Endothelial cell of umbilical vein (primary cell): ENCODE results near the gene PKD1. TPM values are rescaled to one million over a fixed set of nuclear protein-coding genes. Genes with fewer than 3 reads are reported as not detected.

Experiments
- BruUV-seq: library from RNA; stranded (reverse); fragments of 400-500 nt; replicated peaks from 2 replicates; lab custom pipeline; 2021; lab: Mats Ljungman, UMichigan
- CTCF ChIA-PET: fragments of 300-600, 350-600 bp; sonication (Branson Sonifier 250); formaldehyde crosslinking; loops from one replicate; lab custom pipeline; 2021; ENCODE audit warnings: antibody characterized with exemption, inconsistent platforms; lab: Charles Lee
- POLR2A ChIA-PET: fragments of 300-600, 350-600 bp; sonication (Branson Sonifier 250); formaldehyde crosslinking; loops from one replicate; lab custom pipeline; 2021; ENCODE audit warnings: antibody characterized with exemption, inconsistent platforms; lab: Charles Lee
- DNase-seq: peaks from one replicate; pipeline ENCODE4 v3.0.0-alpha.2; 2011; ENCODE audit warnings: low read depth, low spot score
- FAIRE-seq: peaks from 2 replicates; lab custom pipeline; 2011; peaks lifted over from hg19 to GRCh38; lab: Jason Lieb, UNC
- H2AFZ ChIP-seq: 2 replicates; pipeline ENCODE4 v1.6.0; 2012; ENCODE audit warnings: low read depth, low read length, control low read depth, inconsistent platforms
- H3K27ac ChIP-seq: 2 replicates; pipeline ENCODE4 v1.5.1; 2011; ENCODE audit warnings: low read depth, mild to moderate bottlenecking, control low read depth, low read length, moderate library complexity; ENCODE audit not compliant: insufficient read depth
- H3K27me3 ChIP-seq, 2 experiments: 2 replicates each; pipeline versions ENCODE4 v1.6.0 to v1.6.1; 2011; ENCODE audit warnings: low read length in 2 of 2, mixed read lengths in 1 of 2; ENCODE audit not compliant: control insufficient read depth in 2 of 2, insufficient read depth in 2 of 2
- H3K36me3 ChIP-seq, 2 experiments: 2 replicates in 1 of 2; 3 replicates in 1 of 2; pipeline ENCODE4 v1.5.1; 2011; ENCODE audit warnings: low read length in 2 of 2, mild to moderate bottlenecking in 1 of 2, moderate library complexity in 1 of 2; ENCODE audit not compliant: control insufficient read depth in 2 of 2, insufficient read depth in 2 of 2; ENCODE audit errors: extremely low read depth in 1 of 2
- H3K4me1 ChIP-seq: 3 replicates; pipeline ENCODE4 v1.5.1; 2011; ENCODE audit warnings: mild to moderate bottlenecking, low read length; ENCODE audit not compliant: control insufficient read depth, insufficient read depth; ENCODE audit errors: extremely low read depth
- H3K4me2 ChIP-seq: 2 replicates; pipeline ENCODE4 v1.6.1; 2011; ENCODE audit warnings: low read length, control low read depth, mixed read lengths; ENCODE audit not compliant: insufficient read depth
- H3K4me3 ChIP-seq, 3 experiments: fragments of 200-600 bp in 1 of 3; sonication (generic), shearing (Covaris generic) in 1 of 3; replicated peaks in 1 of 3; 2 replicates each; pipeline ENCODE4 v1.5.1; 2011 to 2016; ENCODE audit warnings: control low read depth in 3 of 3, low read length in 3 of 3, mild to moderate bottlenecking in 2 of 3, inconsistent platforms in 1 of 3, low read depth in 1 of 3, moderate library complexity in 1 of 3; ENCODE audit not compliant: insufficient read depth in 1 of 3
- H3K79me2 ChIP-seq: 2 replicates; pipeline ENCODE4 v1.6.0; 2012; ENCODE audit warnings: low read length, inconsistent platforms; ENCODE audit not compliant: control insufficient read depth, insufficient read depth
- H3K9ac ChIP-seq: replicated peaks from 2 replicates; pipeline ENCODE3; 2011; ENCODE audit warnings: low read length, control low read depth; ENCODE audit not compliant: insufficient read depth; ENCODE audit errors: extremely low read depth
- H3K9me1 ChIP-seq: replicated peaks from 3 replicates; pipeline ENCODE4 v1.6.0; 2011; ENCODE audit warnings: mild to moderate bottlenecking, low read length; ENCODE audit not compliant: control insufficient read depth, insufficient read depth; ENCODE audit errors: extremely low read depth
- H3K9me3 ChIP-seq: replicated peaks from 2 replicates; pipeline ENCODE4 v1.5.1; 2012; ENCODE audit warnings: low read length, inconsistent platforms; ENCODE audit not compliant: control insufficient read depth, insufficient read depth
- H4K20me1 ChIP-seq: replicated peaks from 2 replicates; pipeline ENCODE3; 2011; ENCODE audit warnings: mild to moderate bottlenecking, low read length; ENCODE audit not compliant: control insufficient read depth, insufficient read depth; ENCODE audit errors: extremely low read depth
- CTCF ChIP-seq, 2 donors: IDR thresholded peaks; 1 replicate in 1 of 2; 2 replicates in 1 of 2; pipeline ENCODE4 v1.5.1; 2011; ENCODE audit warnings: low read length in 2 of 2, mild to moderate bottlenecking in 2 of 2, moderate library complexity in 2 of 2, control low read depth in 1 of 2, inconsistent platforms in 1 of 2, low read depth in 1 of 2; ENCODE audit not compliant: insufficient read depth in 1 of 2; ENCODE audit errors: extremely low read depth in 1 of 2
- EZH2 ChIP-seq: IDR thresholded peaks from 2 replicates; pipeline ENCODE4 v1.6.1; 2012; ENCODE audit warnings: borderline replicate concordance, low read depth, mild to moderate bottlenecking, moderate library complexity, low read length, inconsistent platforms; ENCODE audit not compliant: severe bottlenecking
- FOS ChIP-seq: IDR thresholded peaks from 2 replicates; pipeline ENCODE4 v1.6.1; 2011; ENCODE audit warnings: mild to moderate bottlenecking, low read length, moderate library complexity, borderline replicate concordance; ENCODE audit not compliant: insufficient read depth
- GATA2 ChIP-seq: IDR thresholded peaks from 2 replicates; pipeline ENCODE4 v1.7.0; 2011; ENCODE audit warnings: low read depth, mild to moderate bottlenecking, moderate library complexity, mixed read lengths, low read length; ENCODE audit not compliant: insufficient read length, insufficient read depth
- JUN ChIP-seq: IDR thresholded peaks from 2 replicates; pipeline ENCODE4 v1.6.1; 2011; ENCODE audit warnings: borderline replicate concordance, low read depth; ENCODE audit not compliant: insufficient read length, insufficient read depth
- MAX ChIP-seq: IDR thresholded peaks from 2 replicates; pipeline ENCODE4 v1.6.1; 2011; ENCODE audit not compliant: insufficient read depth, insufficient read length
- MYC ChIP-seq: IDR thresholded peaks from one replicate; pipeline ENCODE4 v1.6.1; 2011; ENCODE audit warnings: mild to moderate bottlenecking, low read depth, low read length
- POLR2A ChIP-seq: IDR thresholded peaks from 2 replicates; pipeline ENCODE4 v1.6.1; 2012; ENCODE audit warnings: low read depth, mild to moderate bottlenecking, control low read depth, low read length
- POLR2AphosphoS5 ChIP-seq: IDR thresholded peaks from 2 replicates; pipeline ENCODE4 v1.6.1; 2012; ENCODE audit warnings: low read depth, mild to moderate bottlenecking, control low read depth, low read length, moderate library complexity; ENCODE audit not compliant: insufficient read depth
- dilution Hi-C: fragments of 300-500 bp; cut with MboI; formaldehyde crosslinking; loops from one replicate; pipeline ENCODE4 v1.15.0; 2019; ENCODE audit warnings: low sequenced_read_pairs; ENCODE audit not compliant: extremely low pct_ligation_motif_present
- intact Hi-C: fragments of 100-400 bp; cut with micrococcal nuclease; formaldehyde crosslinking; loops from one replicate; pipeline ENCODE4 v1.10.0; 2022
- polyA plus RNA-seq, 4 experiments: library from polyadenylated mRNA; depleted of rRNA in 3 of 4; stranded (reverse) in 3 of 4; unstranded in 1 of 4; fragments of >200 nt; gene quantifications; 2 replicates each; pipeline versions ENCODE4 v1.2.1 to v1.2.3, GENCODE V29; 2011 to 2012; ENCODE audit warnings: missing spikeins in 1 of 4
- total RNA-seq: library from RNA; stranded (reverse); gene quantifications from 2 replicates; pipeline ENCODE4 v1.2.3, GENCODE V29; 2021

The PKD1 gene
- total and polyA plus RNA-seq, 2 donors (not counting 3 experiments of a cell fraction or from before 2014, with no cell fraction given): 52.5 to 102 TPM

GRCh38 chr16:2173366-2173765 lies 37.7 kb upstream of the PKD1 start:
- intact Hi-C loops (no loop called here), dilution Hi-C loops (loop anchor here (25.0 kb wide), 1 partner anchor 136 kb away; the partner anchor contains the start of genes NHERF2, NTHL1 and TSC2)
- no peaks in the 10 kb centered on the region for H4K20me1 ChIP-seq
- no peaks in the 10 kb centered on the region for H3K27me3 ChIP-seq
- H3K9me3 ChIP-seq: no peaks in the 10 kb centered on the region
- no peak for DNase-seq
- no peak overlapping the region for H3K4me3 ChIP-seq
- no peak overlapping the region for H2AFZ ChIP-seq
- peaks cover 35% of the 10 kb centered on the region for H3K79me2 ChIP-seq
- no peak overlapping the region for H3K9ac ChIP-seq
- peaks cover 23 to 46% of the 10 kb centered on the region in 2 experiments for H3K36me3 ChIP-seq
- CTCF ChIA-PET: interaction anchor here (1.2 kb wide), 1 partner anchor 19 kb away, joined by 4 read pairs; no protein-coding TSS in a partner anchor
- H3K9me1 ChIP-seq: no peaks in the 10 kb centered on the region
- no TSS peak for BruUV-seq
- H3K27ac ChIP-seq: no peak overlapping the region
- POLR2A ChIA-PET: interaction anchor here (1.1 kb wide), 1 partner anchor 18 kb away, joined by 7 read pairs; the partner anchor contains the start of gene TRAF7
- TF ChIP-seq JUN (no peak), MAX (no peak), CTCF (IDR thresholded peaks at IDR 0.05; ENCODE audit: extremely low read depth in 1 of 2, insufficient read depth in 1 of 2, low read depth in 1 of 2, low read length in 2 of 2) (no peak), POLR2AphosphoS5 (no peak), GATA2 (no peak), MYC (no peak), EZH2 (no peak), FOS (no peak), POLR2A (no peak)
- no peak for FAIRE-seq
- peaks cover 24% of the 10 kb centered on the region for H3K4me1 ChIP-seq
- H3K4me2 ChIP-seq: no peak overlapping the region
